Sciatic nerve (tissue), 2 donors: ENCODE measurements around the gene FZR1. TPM values are rescaled to one million over a fixed set of nuclear protein-coding genes. Genes with fewer than 3 reads are reported as not detected.
"Not testable (repeated sequence)": the region's sequence is repeated elsewhere in the genome, so short reads cannot be mapped to it uniquely, and the experiment has no call there.

ENCODE experiments used
- ATAC-seq: fragments of 200-7000 bp; cut with Tn5 transposase; one replicate; pipeline ENCODE4 v1.9.1; 2020; ENCODE audit warnings: mild to moderate bottlenecking, moderate library complexity
- DNase-seq: peaks from one replicate; pipeline ENCODE4 v3.0.0-alpha.2; 2020; ENCODE audit warnings: low spot score
- intact Hi-C: fragments of 100-400 bp; cut with DNase I; formaldehyde crosslinking; loops from one replicate; pipeline ENCODE4 v1.14.2; 2022
- total RNA-seq: library from RNA; stranded (reverse); fragmentation: NEBNext Ultra II Directional; extraction: Animal tissue kit (Norgen Biotek cat#: 25700); gene quantifications from one replicate; pipeline ENCODE4 v1.2.1, GENCODE V29; 2021
- donor health status: DM: no; HTN: no; CAD: no.
- donor health status: DM: no; HTN: no; CAD: no.

Gene FZR1
- total RNA-seq, 1 donor from 2014 or later, result 46.1 TPM

GRCh38 chr19:3551792-3552095, 45.6 kb downstream of the FZR1 start:
- DNase-seq (no peak), ATAC-seq (no peak)
- intact Hi-C loops, result no loop called here

- intact Hi-C loops, result no loop called here
- DNase-seq (no peak), ATAC-seq (no peak)
Observed at GRCh38 chr19:3554254-3555083, 48.4 kb downstream of the FZR1 start.

GRCh38 chr19:3555653-3556422, 49.7 kb downstream of the FZR1 start:
- ATAC-seq (no peak), DNase-seq (no peak)
- intact Hi-C loops, result no loop called here

GRCh38 chr19:3556423-3556977, 50.4 kb downstream of the FZR1 start:
- intact Hi-C loops, result no loop called here
- ATAC-seq, result no peak
- no peak for DNase-seq

- DNase-seq, result no peak
- intact Hi-C loops, result no loop called here
- ATAC-seq, result no peak
Observed at GRCh38 chr19:3556978-3557460, 50.9 kb downstream of the FZR1 start.

GRCh38 chr19:3557461-3558248, 51.5 kb downstream of the FZR1 start, which contains the start of gene MFSD12:
MFSD12 (minus strand) TSS chr19:3557586; CDS start chr19:3557403, 183 bp downstream.
- intact Hi-C loops, result no loop called here
- ATAC-seq (peak; percentile 98), DNase-seq (peak; percentile 97)

- ATAC-seq (no peak), DNase-seq (no peak)
- intact Hi-C loops, result no loop called here
Observed at GRCh38 chr19:3563709-3564524, 57.8 kb downstream of the FZR1 start.

- intact Hi-C loops, result no loop called here
- ATAC-seq (no peak), DNase-seq (no peak)
Observed at GRCh38 chr19:3565139-3565538, 59.0 kb downstream of the FZR1 start.

- ATAC-seq, DNase-seq, intact Hi-C loops: not testable (repeated sequence)
Observed at GRCh38 chr19:3570042-3570441, 63.9 kb downstream of the FZR1 start.

- ATAC-seq (no peak), DNase-seq (no peak)
- intact Hi-C loops, result no loop called here
Observed at GRCh38 chr19:3570606-3571011, 64.5 kb downstream of the FZR1 start.

- peak; percentile 100 for DNase-seq
- intact Hi-C loops, result no loop called here
Observed at GRCh38 chr19:3572132-3572854, 66.2 kb downstream of the FZR1 start.

GRCh38 chr19:3572855-3573161, 66.7 kb downstream of the FZR1 start, which contains the start of gene HMG20B:
HMG20B (plus strand) TSS chr19:3572944; CDS start chr19:3573310, 366 bp downstream.
- DNase-seq (no peak), ATAC-seq (no peak)
- intact Hi-C loops, result no loop called here

More at GRCh38 chr19:3572132-3572854, 66.2 kb downstream of the FZR1 start:
- peak; percentile 97 for ATAC-seq

GRCh38 chr19:3573162-3573857, 67.2 kb downstream of the FZR1 start:
- intact Hi-C loops, result no loop called here
- ATAC-seq (peak; percentile 0), DNase-seq (peak; percentile 75)

GRCh38 chr19:3573858-3574637, 67.9 kb downstream of the FZR1 start:
- peak; percentile 91 for DNase-seq
- intact Hi-C loops, result no loop called here
- ATAC-seq, result no peak

GRCh38 chr19:3575260-3575741, 69.2 kb downstream of the FZR1 start:
- ATAC-seq (no peak), DNase-seq (no peak)
- intact Hi-C loops, result no loop called here

GRCh38 chr19:3575949-3576673, 70.0 kb downstream of the FZR1 start:
- intact Hi-C loops, result no loop called here
- DNase-seq, result no peak
- no peak for ATAC-seq
